ENCODE measurements around the gene MRPL33. TPM values are rescaled to one million over a fixed set of nuclear protein-coding genes. Genes with fewer than 3 reads are reported as not detected.

MRPL33 gene
- total and polyA plus RNA-seq, 2 of the 13 experiments (the other 11 are each of a cell fraction or from before 2014, with no cell fraction given), result 69.7 to 218 TPM

DNA sequence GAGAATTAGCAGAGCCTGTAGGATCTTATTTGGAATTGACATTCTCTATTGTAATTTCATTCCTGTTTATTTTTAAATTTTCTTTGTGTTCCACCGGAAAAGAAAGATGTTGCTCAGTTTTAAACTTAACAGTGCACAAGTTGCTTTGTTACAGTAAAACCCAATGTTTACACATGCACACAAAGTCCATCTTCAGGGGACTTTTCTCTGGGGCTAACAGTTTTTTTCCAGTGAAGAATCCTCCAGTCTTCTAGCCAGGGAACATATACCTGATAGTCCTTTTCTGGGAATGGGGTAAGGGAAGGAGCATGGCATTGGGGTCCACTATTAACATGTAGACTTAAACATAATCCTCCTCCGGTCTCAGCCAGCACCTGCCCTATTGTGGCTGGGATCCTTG lies 25.2 kb upstream of the MRPL33 start (continued):
- TF ChIP-seq, protein P1, sequence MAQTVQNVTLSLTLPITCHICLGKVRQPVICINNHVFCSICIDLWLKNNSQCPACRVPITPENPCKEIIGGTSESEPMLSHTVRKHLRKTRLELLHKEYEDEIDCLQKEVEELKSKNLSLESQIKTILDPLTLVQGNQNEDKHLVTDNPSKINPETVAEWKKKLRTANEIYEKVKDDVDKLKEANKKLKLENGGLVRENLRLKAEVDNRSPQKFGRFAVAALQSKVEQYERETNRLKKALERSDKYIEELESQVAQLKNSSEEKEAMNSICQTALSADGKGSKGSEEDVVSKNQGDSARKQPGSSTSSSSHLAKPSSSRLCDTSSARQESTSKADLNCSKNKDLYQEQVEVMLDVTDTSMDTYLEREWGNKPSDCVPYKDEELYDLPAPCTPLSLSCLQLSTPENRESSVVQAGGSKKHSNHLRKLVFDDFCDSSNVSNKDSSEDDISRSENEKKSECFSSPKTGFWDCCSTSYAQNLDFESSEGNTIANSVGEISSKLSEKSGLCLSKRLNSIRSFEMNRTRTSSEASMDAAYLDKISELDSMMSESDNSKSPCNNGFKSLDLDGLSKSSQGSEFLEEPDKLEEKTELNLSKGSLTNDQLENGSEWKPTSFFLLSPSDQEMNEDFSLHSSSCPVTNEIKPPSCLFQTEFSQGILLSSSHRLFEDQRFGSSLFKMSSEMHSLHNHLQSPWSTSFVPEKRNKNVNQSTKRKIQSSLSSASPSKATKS (CRISPR knock-in tag; IDR thresholded peaks at IDR 0.05), result no peak
- TF ChIP-seq IKZF4 (CRISPR knock-in tag; IDR thresholded peaks at IDR 0.05; ENCODE audit: borderline replicate concordance, low read depth, not compliant biosample characterization), result no peak
- no peak for TF ChIP-seq ZNF547 (CRISPR knock-in tag; IDR thresholded peaks at IDR 0.05)
- TF ChIP-seq EP300 (IDR thresholded peaks at IDR 0.05; ENCODE audit: low read depth in 2 of 2, low read length in 2 of 2), result peak in 1 of 2 experiments; percentile 91; a peak in 2 of 4 replicates
- no peak for TF ChIP-seq EP300 (CRISPR knock-in tag; IDR thresholded peaks at IDR 0.05; ENCODE audit: borderline replicate concordance)
- TF ChIP-seq NR2F2 (IDR thresholded peaks at IDR 0.05; ENCODE audit: borderline replicate concordance, low read depth), result peak; percentile 50; the same call in 1 of the 2 replicates
- TF ChIP-seq ZSCAN9 (CRISPR knock-in tag; IDR thresholded peaks at IDR 0.05; ENCODE audit: borderline replicate concordance), result peak; percentile 82; the same call in 1 of the 2 replicates
- TF ChIP-seq ZKSCAN8 (CRISPR knock-in tag; IDR thresholded peaks at IDR 0.05; ENCODE audit: borderline replicate concordance), result peak; percentile 82; the same call in 1 of the 2 replicates
- TF ChIP-seq, protein P2, sequence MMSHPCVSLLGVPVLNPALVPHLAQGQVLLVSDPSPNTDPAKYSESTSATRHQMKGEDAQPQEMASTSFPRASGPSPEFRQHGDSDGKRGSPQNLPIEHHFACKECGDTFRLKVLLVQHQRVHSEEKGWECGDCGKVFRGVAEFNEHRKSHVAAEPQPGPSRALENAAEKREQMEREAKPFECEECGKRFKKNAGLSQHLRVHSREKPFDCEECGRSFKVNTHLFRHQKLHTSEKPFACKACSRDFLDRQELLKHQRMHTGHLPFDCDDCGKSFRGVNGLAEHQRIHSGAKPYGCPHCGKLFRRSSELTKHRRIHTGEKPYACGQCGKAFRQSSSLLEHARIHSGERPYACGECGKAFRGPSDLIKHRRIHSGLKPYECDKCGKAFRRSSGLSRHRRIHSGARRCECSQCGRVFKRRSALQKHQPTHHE (CRISPR knock-in tag; IDR thresholded peaks at IDR 0.05; ENCODE audit: borderline replicate concordance), result no peak
- TF ChIP-seq DNMT3B (CRISPR knock-in tag; conservative IDR thresholded peaks at IDR 0.05), result no peak
- TF ChIP-seq, protein P3, sequence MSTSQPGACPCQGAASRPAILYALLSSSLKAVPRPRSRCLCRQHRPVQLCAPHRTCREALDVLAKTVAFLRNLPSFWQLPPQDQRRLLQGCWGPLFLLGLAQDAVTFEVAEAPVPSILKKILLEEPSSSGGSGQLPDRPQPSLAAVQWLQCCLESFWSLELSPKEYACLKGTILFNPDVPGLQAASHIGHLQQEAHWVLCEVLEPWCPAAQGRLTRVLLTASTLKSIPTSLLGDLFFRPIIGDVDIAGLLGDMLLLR (CRISPR knock-in tag; IDR thresholded peaks at IDR 0.05), result no peak
- TF ChIP-seq SRY (CRISPR knock-in tag; IDR thresholded peaks at IDR 0.05), result no peak
- TF ChIP-seq, protein P4, sequence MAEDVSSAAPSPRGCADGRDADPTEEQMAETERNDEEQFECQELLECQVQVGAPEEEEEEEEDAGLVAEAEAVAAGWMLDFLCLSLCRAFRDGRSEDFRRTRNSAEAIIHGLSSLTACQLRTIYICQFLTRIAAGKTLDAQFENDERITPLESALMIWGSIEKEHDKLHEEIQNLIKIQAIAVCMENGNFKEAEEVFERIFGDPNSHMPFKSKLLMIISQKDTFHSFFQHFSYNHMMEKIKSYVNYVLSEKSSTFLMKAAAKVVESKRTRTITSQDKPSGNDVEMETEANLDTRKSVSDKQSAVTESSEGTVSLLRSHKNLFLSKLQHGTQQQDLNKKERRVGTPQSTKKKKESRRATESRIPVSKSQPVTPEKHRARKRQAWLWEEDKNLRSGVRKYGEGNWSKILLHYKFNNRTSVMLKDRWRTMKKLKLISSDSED (CRISPR knock-in tag; IDR thresholded peaks at IDR 0.05), result no peak
- TF ChIP-seq SOX6 (IDR thresholded peaks at IDR 0.05), result no peak
- peak; percentile 97 for TF ChIP-seq SOX6 (CRISPR knock-in tag; IDR thresholded peaks at IDR 0.05)
- TF ChIP-seq, protein P5, sequence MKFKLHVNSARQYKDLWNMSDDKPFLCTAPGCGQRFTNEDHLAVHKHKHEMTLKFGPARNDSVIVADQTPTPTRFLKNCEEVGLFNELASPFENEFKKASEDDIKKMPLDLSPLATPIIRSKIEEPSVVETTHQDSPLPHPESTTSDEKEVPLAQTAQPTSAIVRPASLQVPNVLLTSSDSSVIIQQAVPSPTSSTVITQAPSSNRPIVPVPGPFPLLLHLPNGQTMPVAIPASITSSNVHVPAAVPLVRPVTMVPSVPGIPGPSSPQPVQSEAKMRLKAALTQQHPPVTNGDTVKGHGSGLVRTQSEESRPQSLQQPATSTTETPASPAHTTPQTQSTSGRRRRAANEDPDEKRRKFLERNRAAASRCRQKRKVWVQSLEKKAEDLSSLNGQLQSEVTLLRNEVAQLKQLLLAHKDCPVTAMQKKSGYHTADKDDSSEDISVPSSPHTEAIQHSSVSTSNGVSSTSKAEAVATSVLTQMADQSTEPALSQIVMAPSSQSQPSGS (CRISPR knock-in tag; IDR thresholded peaks at IDR 0.05), result no peak
- TF ChIP-seq, protein P6, sequence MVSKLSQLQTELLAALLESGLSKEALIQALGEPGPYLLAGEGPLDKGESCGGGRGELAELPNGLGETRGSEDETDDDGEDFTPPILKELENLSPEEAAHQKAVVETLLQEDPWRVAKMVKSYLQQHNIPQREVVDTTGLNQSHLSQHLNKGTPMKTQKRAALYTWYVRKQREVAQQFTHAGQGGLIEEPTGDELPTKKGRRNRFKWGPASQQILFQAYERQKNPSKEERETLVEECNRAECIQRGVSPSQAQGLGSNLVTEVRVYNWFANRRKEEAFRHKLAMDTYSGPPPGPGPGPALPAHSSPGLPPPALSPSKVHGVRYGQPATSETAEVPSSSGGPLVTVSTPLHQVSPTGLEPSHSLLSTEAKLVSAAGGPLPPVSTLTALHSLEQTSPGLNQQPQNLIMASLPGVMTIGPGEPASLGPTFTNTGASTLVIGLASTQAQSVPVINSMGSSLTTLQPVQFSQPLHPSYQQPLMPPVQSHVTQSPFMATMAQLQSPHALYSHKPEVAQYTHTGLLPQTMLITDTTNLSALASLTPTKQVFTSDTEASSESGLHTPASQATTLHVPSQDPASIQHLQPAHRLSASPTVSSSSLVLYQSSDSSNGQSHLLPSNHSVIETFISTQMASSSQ (IDR thresholded peaks at IDR 0.05; ENCODE audit: low read depth), result peak; percentile 72
- TF ChIP-seq, protein P6 (CRISPR knock-in tag; IDR thresholded peaks at IDR 0.05; ENCODE audit: borderline replicate concordance), result no peak; the same call in 1 of the 2 replicates
